ENCODE measurements around the gene FRMD6.

DNA sequence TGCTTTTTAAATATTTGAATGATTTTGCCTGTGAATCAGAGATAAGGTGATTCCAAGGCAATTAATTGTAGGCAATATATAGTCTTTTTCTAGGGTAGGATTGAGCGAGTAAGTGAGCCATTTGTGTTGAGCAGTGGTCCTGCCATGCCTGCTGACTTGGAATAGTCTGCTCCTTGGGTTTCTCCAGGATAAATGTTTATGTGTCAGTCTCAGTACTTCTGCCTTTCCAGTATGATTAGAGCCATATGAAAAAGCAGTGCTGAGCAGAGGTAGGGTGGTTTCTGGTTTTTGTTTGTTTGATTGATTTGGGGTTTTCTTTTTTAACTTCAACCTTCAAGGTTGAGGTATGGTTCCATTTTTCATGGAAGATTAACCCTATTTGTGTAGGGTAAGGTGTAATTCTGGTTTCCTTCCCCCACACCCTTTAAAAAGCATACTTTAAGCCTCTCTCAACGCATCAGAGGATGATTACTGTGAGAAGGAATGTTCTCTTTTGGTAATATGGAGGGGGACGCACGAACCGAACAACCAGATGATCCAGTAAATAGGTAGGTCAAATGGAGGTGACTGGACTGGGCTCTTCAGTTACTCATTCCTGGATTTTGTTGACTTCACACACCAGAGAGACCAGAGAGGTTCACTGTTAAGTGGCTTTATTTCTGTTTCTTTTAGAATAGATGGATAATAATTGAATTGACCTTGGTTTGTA lies 22.7 kb downstream of the FRMD6 start:
- TF ChIP-seq CTCF (IDR thresholded peaks at IDR 0.05) (no peak), POLR2A (IDR thresholded peaks at IDR 0.05) (no peak)
